Activated gamma-delta T cell (primary cell): ENCODE results near the gene TAS1R2.

Source experiments
- DNase-seq: peaks from one replicate; lab custom pipeline; 2025; lab: John Stamatoyannopoulos, UW

TAS1R2 gene

DNA sequence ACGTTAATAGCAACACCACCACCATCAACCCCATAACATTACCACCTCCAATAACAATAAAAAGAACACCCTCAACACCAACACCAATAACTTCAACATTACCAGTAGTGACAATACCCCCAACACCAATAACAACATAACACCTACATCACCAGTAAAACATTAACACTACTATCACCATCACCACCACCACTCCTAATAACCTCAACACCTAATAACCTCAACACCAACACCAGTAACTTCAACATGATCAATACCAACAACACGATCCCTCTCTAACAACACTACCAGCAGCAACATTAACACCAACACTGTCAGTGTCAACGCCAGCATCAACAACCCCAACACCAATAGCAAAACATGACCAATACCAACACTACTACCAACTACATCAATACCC is 57.2 kb downstream of the TAS1R2 start:
- DNase-seq, result no peak

DNA sequence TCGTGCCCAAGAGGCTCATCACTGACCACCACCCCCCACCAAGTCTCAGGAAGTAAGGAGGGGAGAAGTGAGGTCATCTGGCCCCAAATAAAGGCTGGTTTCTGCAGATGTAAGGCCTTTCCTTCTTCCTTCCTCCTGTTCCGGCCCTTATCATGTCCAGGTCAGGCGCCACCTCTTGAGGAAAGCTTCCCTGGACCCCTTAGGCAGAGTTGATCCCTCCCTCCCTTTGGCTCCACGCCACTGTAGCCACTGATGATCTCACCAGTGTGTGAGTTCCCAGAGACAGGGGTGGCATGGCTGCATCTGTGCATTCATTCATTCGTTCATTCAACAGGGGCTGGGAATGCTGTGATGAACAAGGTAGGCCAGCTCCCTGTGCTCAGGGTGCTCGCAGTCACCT is 59.2 kb downstream of the TAS1R2 start:
- DNase-seq, result no peak

DNA sequence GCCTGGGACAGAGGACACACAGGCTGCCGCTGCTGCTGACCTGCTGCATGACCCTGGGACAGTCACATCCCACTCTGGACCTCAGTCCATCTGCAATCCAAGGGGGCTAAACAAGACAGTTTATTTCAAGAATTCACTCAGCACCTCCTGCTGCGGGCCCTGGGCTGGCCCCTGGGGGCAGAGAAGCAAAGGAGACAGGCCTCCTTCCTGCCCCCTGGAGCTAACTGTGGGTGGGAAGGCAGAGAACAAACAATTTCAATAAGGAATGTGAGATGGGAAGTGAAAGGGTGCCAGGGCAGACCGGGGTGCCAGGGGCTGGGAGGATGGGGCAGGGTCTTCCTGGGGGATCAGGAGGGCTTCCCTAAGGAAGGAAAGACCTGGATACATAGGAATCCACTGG is 60.0 kb downstream of the TAS1R2 start:
- no peak for DNase-seq

DNA sequence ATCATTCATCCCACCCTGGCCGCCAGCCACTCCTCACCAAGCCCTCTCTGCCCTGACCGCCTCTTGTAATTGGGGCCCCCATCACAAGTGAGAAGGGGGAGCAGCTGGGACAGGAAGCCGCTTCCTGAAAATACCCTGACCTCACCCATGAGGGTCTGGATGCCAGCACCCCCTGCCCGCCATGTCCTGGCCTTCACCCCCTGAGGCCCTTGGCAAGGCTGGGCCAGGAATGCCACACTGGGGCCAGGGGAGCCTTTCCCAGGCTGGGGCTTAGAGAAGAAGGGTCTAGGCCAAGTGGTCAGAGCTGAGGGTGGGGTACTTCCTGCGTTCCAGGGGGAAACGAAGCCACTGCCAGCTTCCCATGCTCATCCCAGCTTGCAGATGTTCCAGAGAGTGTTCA is 60.5 kb downstream of the TAS1R2 start:
- no peak for DNase-seq

DNA sequence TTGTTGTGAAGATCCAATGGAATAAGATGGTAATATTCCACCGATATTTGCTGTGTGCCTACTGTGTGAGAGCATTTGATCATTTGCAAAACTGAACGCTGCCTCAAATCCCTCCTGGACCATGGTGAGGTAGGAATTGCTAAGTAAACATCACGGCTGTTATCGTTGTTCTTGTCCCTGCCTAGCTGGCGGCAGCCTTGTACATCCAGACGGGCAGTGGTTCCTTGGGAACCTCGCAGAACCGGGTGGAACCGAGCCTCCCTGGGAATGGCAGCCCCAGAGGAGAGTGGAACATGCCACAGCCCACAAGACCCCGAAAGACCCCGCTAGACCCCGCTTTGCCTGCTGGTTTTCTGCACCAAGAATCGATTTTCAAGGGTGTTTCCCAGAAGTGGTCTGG is 60.9 kb downstream of the TAS1R2 start:
- DNase-seq, result no peak

DNA sequence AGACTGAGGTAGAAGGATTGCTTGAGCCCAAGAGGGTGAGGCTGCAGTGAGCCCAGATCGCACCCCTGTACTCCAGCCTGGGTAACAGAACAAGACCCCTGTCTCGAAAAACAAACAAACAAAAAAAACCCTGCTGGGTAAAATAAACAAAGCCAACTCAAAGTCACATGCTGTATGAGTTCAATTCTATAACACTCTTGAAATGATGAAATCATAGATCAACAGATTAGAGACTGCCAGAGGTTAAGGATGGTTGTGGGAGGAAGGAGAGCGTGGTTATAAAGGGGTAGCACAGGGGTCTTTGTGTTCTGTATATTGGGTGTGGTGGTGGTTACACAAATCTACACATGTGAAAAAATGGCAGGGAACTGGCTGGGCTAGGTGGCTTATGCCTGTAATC is 62.5 kb downstream of the TAS1R2 start:
- DNase-seq, result no peak

DNA sequence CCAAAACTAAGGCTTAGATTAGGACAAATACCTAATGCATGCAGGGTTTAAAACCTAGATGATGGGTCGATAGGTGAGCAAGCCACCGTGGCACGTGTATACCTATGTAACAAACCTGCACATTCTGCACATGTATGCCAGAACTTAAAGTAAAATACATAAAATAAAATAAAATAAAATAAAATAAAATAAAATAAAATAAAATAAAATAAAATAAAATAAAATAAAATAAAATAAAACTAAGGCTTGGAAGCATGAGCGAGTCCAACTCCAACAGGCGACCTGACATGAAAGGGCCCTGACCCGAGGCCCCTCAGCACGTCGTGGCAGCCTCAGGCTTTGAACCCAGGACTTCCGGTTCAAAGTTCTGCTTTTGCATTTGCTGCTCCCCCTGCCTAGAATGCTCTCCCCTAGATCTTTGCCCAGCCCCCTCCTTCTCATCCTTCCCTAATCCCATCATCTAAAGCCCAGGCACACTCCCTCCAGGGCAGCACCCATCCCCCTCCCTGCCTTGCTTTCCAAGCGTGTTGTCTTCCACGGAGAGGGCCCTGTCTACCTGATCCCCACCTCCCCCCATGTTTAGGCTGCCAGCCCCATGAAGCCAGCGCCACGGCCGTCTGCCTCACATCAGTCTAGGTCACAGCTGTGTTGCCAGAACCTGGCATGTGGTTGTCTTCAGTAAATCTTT is 64.3 kb downstream of the TAS1R2 start:
- DNase-seq, result no peak

DNA sequence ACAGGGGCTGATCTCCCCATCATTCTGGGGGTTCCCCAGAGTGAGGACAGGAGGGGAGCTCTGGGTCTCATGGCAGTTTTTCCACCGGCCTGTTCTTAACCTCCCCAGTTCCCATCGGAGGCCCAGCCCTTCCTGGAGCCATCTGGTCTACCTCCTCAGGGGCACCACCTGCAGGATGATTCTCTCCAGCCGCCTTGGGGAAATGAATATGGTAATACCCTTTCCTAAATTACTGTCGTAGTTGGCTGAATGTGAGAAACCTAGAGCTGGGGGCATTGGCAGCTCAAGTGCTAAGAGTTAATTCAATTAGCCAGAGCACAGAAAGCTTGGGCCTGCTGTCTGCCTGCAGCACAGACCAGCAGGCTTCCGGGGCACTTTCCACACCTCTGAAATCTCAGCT is 64.9 kb downstream of the TAS1R2 start:
- no peak for DNase-seq

DNA sequence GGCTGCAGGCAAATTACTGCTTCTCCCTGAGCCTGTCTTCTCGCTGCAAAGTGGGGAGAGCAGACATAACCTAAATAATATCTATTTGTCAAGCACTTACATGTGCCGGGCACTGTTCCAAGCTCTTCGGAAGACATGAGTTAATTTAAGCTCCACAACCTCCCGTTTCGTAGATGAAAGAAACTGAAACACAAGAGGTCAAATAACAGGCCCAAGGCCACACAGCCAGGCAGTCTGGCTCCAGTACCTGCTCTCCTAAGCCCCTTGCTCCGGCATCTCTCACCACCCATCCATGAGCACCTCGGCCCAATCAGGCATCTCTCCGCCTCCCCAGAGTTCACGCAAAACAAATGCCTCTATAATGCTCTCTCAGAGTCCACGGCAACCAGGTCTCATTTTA is 65.4 kb downstream of the TAS1R2 start:
- DNase-seq, result no peak

DNA sequence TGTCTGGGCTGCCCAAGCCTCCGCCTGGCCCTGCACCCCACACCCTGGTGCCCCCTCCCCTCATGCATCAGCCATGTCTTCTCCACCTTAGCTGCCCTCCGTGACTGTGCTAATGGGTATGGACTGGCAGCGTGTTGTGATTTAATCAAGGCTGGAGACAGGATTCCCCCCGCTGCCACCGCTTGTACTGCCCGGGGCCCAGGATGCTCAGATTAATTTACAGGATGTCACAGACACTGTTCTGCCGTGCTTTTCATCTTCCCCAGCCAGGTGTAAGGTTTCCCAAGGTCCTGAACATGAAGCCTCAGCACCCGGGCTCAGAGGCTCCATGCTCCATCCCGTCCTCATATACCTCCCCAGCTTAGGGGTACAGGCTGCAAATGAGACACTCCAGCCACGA is 66.3 kb downstream of the TAS1R2 start:
- no peak for DNase-seq

DNA sequence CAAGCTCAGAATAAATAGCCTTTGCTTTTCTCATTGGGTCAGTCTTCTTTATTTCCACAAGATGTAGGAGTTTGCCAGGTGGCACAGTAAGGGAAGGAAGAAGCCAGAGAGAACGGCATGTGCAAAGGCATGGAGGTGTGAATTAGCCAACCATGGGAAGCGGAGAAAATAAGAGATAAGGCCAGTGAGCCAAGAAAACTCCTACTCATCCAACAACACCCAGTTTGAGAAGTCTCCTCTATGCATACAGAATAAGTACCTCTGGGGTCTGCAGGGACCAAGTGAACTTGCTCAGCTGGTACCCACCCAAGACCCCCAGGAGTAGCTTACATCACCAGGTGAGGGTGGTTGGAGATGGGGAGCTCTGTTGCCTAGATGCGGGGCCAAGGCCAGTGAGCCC is 66.7 kb downstream of the TAS1R2 start:
- DNase-seq, result no peak
